HepG2 (cell line): ENCODE data around the gene TAOK3. TPM values are rescaled to one million over a fixed set of nuclear protein-coding genes. Genes with fewer than 3 reads are reported as not detected.

ENCODE experiments used
- DRAP1 ChIP-seq: IDR thresholded peaks from 2 replicates; pipeline ENCODE4 v1.6.1; 2016; ENCODE audit warnings: missing genetic modification reagents, missing compliant biosample characterization
- EZH2 ChIP-seq: conservative IDR thresholded peaks from 2 replicates; pipeline ENCODE4 v1.6.1; 2012; ENCODE audit warnings: mild to moderate bottlenecking, low read depth, low read length, moderate library complexity
- FOXC1 ChIP-seq: sonication (generic); formaldehyde crosslinking; IDR thresholded peaks from 2 replicates; pipeline ENCODE4 v1.8.0; 2022; ENCODE audit warnings: mild to moderate bottlenecking, missing genetic modification reagents, borderline replicate concordance
- HMGXB3 ChIP-seq: sonication (generic); formaldehyde crosslinking; IDR thresholded peaks from 2 replicates; pipeline ENCODE4 v1.4.0; 2020; ENCODE audit warnings: missing genetic modification reagents, borderline replicate concordance
- HOXA3 ChIP-seq: sonication (generic); formaldehyde crosslinking; IDR thresholded peaks from 2 replicates; pipeline ENCODE4 v1.5.0; 2020; ENCODE audit warnings: missing genetic modification reagents
- MIXL1 ChIP-seq: IDR thresholded peaks from 2 replicates; pipeline ENCODE4 v1.6.1; 2016
- NR2F6 ChIP-seq, 2 experiments: IDR thresholded peaks; 2 replicates each; pipeline ENCODE4 v1.6.1; 2016; ENCODE audit warnings: antibody characterized with exemption in 1 of 2, mild to moderate bottlenecking in 1 of 2
- PHF21A ChIP-seq: sonication (generic); formaldehyde crosslinking; IDR thresholded peaks from 2 replicates; pipeline ENCODE4 v1.5.0; 2020; ENCODE audit warnings: mild to moderate bottlenecking, missing genetic modification reagents
- PRMT3 ChIP-seq: sonication (generic); formaldehyde crosslinking; IDR thresholded peaks from 2 replicates; pipeline ENCODE4 v1.8.1; 2022; ENCODE audit warnings: low read depth, mild to moderate bottlenecking, moderate library complexity, missing genetic modification reagents, borderline replicate concordance
- RXRB ChIP-seq: IDR thresholded peaks from 2 replicates; pipeline ENCODE4 v1.6.1; 2016; ENCODE audit warnings: borderline replicate concordance, missing genetic modification reagents, missing compliant biosample characterization
- ZBTB43 ChIP-seq: sonication (generic); formaldehyde crosslinking; conservative IDR thresholded peaks from 2 replicates; pipeline ENCODE4 v1.4.0; 2020; ENCODE audit warnings: missing genetic modification reagents
- ZNF646 ChIP-seq: sonication (generic); formaldehyde crosslinking; IDR thresholded peaks from 2 replicates; pipeline ENCODE4 v1.9.0; 2021; ENCODE audit warnings: mild to moderate bottlenecking, missing genetic modification reagents
- ZNF660 ChIP-seq: sonication (generic); formaldehyde crosslinking; IDR thresholded peaks from 2 replicates; pipeline ENCODE4 v1.5.1; 2020; ENCODE audit warnings: mild to moderate bottlenecking, low read depth, missing genetic modification reagents, borderline replicate concordance
- polyA plus RNA-seq, 8 experiments: library from polyadenylated mRNA; depleted of rRNA in 3 of 8; stranded (reverse) in 7 of 8; unstranded in 1 of 8; fragments of >200 nt; fragmentation: Illumina TruSeq in 4 of 8; extraction: Trizol in 4 of 8; gene quantifications; 2 replicates each; pipeline versions ENCODE4 v1.2.1 to v1.2.3, GENCODE V29; 2011 to 2016; ENCODE audit warnings: low read depth in 4 of 8, missing spikeins in 1 of 8, mixed read lengths in 1 of 8; ENCODE audit not compliant: insufficient read depth in 1 of 8
- total RNA-seq, 5 experiments: library from RNA; depleted of rRNA; stranded (reverse); fragments of >200 nt; fragmentation: Illumina TruSeq; extraction: Trizol; gene quantifications; 2 replicates each; pipeline ENCODE4 v1.2.3, GENCODE V29; 2016; ENCODE audit warnings: low read depth in 1 of 5

TAOK3 gene
- total and polyA plus RNA-seq, 2 of the 13 experiments (the other 11 are each of a cell fraction or from before 2014, with no cell fraction given), result 10.4 to 12.3 TPM

GRCh38 chr12:118372541-118373495, at the start of gene TAOK3 (continued):
- TF ChIP-seq FOXC1 (CRISPR knock-in tag) (peak; percentile 83; the same call in 1 of the 2 replicates), NR2F6 (IDR thresholded peaks at IDR 0.05) (peak; percentile 58; the same call in 1 of the 2 replicates), NR2F6 (CRISPR knock-in tag; IDR thresholded peaks at IDR 0.05) (peak; percentile 35; the same call in 1 of the 2 replicates), HMGXB3 (CRISPR knock-in tag) (0 out of 2 replicates have a peak, but pooled peaks have one; percentile 31), RXRB (CRISPR knock-in tag) (peak; percentile 29), ZNF646 (CRISPR knock-in tag) (no peak), EZH2 (no peak), HOXA3 (CRISPR knock-in tag) (peak; percentile 42; the same call in 1 of the 2 replicates), PRMT3 (CRISPR knock-in tag) (no peak), ZBTB43 (no peak), MIXL1 (peak; percentile 11; the same call in 1 of the 2 replicates), ZNF660 (CRISPR knock-in tag) (no peak), PHF21A (CRISPR knock-in tag) (peak; percentile 73; the same call in 1 of the 2 replicates), DRAP1 (CRISPR knock-in tag) (peak; percentile 51; the same call in 1 of the 2 replicates)
